Parathyroid adenoma (tissue), 2 donors: ENCODE results near the gene FOXN3.

Source experiments
- H2AFZ ChIP-seq: fragments of 300-600 bp; sonication (generic); one replicate; pipeline ENCODE4 v1.7.0; 2017; ENCODE audit warnings: antibody characterized with exemption, mild to moderate bottlenecking
- H3K27ac ChIP-seq: fragments of 300-600 bp; sonication (generic); one replicate; pipeline ENCODE4 v1.7.0; 2017
- H3K27me3 ChIP-seq: fragments of 300-600 bp; sonication (generic); one replicate; pipeline ENCODE4 v1.7.0; 2017; ENCODE audit warnings: low read length; ENCODE audit not compliant: control insufficient read depth, insufficient read depth
- H3K36me3 ChIP-seq: fragments of 300-600 bp; sonication (generic); one replicate; pipeline ENCODE4 v1.7.0; 2017; ENCODE audit warnings: low read length; ENCODE audit not compliant: control insufficient read depth, insufficient read depth
- H3K4me1 ChIP-seq: fragments of 300-600 bp; sonication (generic); one replicate; pipeline ENCODE4 v1.7.0; 2017; ENCODE audit warnings: control low read depth
- H3K4me2 ChIP-seq: fragments of 300-600 bp; sonication (generic); one replicate; pipeline ENCODE4 v1.7.0; 2017; ENCODE audit warnings: low read length
- H3K4me3 ChIP-seq: fragments of 300-600 bp; sonication (generic); one replicate; pipeline ENCODE4 v1.7.0; 2017; ENCODE audit warnings: low read depth, low read length
- H3K79me2 ChIP-seq: fragments of 300-600 bp; sonication (generic); one replicate; pipeline ENCODE4 v1.7.0; 2017; ENCODE audit warnings: control low read depth
- H3K9ac ChIP-seq: fragments of 300-600 bp; sonication (generic); one replicate; pipeline ENCODE4 v1.7.0; 2017; ENCODE audit warnings: mild to moderate bottlenecking
- H3K9me3 ChIP-seq: fragments of 300-600 bp; sonication (generic); one replicate; pipeline ENCODE4 v1.7.0; 2017; ENCODE audit warnings: low read length; ENCODE audit not compliant: control insufficient read depth
- TF ChIP-seq, protein P1 (sequence below): fragments of 300-600 bp; sonication (generic); IDR thresholded peaks from one replicate; pipeline ENCODE4 v1.7.0; 2017; ENCODE audit warnings: antibody characterized with exemption, mild to moderate bottlenecking
- donor health status: primary hyperparathyroidism.

Gene FOXN3

DNA sequence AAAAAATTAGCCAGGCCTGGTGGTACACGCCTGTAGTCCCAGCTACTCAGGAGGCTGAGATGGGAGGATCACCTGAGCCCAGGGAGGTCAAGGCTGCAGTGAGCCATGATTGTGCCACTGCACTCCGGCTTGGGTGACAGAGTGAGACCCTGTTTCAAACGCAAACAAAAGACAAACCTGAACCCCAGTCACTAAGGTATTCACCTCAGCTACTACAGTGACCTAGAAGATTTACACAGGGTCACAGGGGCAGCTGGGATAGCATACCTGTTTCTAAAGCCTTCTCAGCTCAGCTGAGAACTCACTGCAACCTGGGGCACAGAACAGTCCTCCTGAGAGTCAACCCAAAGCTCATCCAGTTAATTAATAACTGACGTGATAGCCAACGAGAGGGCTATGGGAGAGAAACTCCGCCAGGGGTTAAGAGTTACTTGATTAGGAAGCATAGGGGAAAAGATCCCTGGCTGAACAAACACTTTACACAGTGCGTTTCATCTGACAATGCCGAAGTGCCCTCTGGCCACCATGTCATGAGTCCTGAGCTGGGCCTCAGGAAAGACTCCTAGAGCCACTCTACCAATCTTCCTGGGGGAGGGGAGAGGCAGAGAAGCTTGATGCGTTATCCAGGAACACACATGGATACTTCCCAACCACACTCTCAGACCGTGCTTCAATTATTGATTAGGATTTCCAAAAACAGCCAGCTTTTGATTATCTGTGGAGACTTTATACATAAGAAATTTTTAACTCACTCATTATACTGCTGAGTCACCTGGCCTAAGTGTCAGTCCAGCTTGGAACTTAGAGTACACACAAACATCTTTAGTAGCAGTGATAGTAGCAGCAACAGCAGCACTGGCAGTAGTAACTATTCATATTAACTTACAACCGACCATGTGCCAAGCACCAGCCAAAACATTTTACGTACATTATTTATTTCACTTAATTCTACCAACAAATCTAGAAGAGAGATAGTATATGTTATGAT is 48.2 kb downstream of the FOXN3 start:
- Histone ChIP-seq H3K9ac (no peak overlapping the region), H3K4me1 (peaks cover 19% of the 10 kb centered on the region), H3K9me3 (no peaks in the 10 kb centered on the region), H3K4me3 (no peak overlapping the region), H2AFZ (no peak overlapping the region), H3K27me3 (no peaks in the 10 kb centered on the region), H3K4me2 (no peak overlapping the region), H3K27ac (no peak overlapping the region), H3K36me3 (no peaks in the 10 kb centered on the region), H3K79me2 (peaks cover 53% of the 10 kb centered on the region)
- TF ChIP-seq, protein P1, sequence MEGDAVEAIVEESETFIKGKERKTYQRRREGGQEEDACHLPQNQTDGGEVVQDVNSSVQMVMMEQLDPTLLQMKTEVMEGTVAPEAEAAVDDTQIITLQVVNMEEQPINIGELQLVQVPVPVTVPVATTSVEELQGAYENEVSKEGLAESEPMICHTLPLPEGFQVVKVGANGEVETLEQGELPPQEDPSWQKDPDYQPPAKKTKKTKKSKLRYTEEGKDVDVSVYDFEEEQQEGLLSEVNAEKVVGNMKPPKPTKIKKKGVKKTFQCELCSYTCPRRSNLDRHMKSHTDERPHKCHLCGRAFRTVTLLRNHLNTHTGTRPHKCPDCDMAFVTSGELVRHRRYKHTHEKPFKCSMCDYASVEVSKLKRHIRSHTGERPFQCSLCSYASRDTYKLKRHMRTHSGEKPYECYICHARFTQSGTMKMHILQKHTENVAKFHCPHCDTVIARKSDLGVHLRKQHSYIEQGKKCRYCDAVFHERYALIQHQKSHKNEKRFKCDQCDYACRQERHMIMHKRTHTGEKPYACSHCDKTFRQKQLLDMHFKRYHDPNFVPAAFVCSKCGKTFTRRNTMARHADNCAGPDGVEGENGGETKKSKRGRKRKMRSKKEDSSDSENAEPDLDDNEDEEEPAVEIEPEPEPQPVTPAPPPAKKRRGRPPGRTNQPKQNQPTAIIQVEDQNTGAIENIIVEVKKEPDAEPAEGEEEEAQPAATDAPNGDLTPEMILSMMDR = no peak

DNA sequence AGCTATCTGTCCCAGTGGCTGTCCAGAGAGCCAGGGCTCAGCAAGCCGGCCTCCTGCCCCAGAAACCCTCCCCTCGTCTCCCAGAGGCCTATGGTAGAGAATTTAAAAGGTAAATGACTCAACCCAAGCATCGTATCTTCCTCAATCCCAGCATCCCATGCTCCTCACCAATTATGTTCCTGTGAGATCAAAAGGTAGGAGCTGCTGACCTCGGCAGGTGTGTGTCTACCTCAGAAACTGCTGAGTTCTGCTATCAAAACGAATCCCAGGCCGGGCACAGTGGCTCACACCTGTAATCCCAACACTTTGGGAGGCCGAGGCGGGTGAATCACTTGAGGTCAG is 49.3 kb downstream of the FOXN3 start:
- Histone ChIP-seq H3K79me2 (peaks cover 52% of the 10 kb centered on the region), H3K4me2 (no peak overlapping the region), H3K27me3 (no peaks in the 10 kb centered on the region), H3K27ac (peak overlapping the region; percentile 87), H3K36me3 (no peaks in the 10 kb centered on the region), H3K4me3 (no peak overlapping the region), H2AFZ (peak overlapping the region; percentile 13), H3K4me1 (peaks cover 25% of the 10 kb centered on the region), H3K9me3 (no peaks in the 10 kb centered on the region), H3K9ac (no peak overlapping the region)
- TF ChIP-seq, protein P1 = no peak

DNA sequence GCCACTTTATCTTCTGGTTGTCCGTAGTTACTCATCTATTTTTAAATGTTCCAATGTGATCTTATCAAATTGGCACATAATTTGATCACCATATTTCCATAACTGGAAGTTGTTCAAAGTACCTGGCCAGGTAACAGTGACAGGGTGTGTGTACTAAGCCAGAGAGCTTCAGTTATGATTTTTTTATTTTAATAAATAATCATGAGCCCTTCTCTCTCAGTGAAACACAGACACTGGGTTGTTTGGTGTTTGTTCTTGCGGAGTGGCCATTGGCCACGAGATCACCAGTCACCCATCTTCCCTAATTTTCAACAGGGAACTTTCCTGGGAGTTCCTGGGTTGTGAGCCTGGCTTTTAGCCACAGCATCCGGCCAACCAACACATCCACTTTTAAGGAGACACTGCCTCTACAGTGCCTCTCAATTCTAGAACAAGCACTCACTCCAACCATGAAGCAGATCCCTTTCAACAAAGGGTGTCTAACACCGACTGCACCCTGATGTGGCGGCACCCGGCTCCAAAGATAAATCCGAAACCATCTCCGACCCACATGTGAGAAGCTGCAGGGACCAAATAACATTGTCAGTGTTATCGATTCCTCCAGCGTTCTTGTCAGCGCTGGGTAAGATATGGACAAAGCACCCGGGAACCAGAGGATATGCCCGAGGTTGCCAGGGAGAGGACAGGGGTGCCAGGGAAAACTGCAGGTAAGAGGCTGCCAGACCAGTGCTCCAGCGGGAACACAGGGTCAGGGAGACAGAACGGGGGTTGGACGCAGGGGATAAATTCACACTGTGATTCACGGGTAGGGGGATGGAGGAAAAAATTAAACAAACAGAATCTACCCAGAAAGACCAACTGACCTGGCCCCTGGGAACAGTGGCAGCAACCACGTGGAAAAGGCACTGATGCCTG is 49.9 kb downstream of the FOXN3 start:
- peak overlapping the region; percentile 29 for H3K4me3 ChIP-seq
- H3K27me3 ChIP-seq = no peaks in the 10 kb centered on the region
- H3K4me2 ChIP-seq = peak overlapping the region; percentile 45
- TF ChIP-seq, protein P1 = no peak
- H3K36me3 ChIP-seq = no peaks in the 10 kb centered on the region
- no peaks in the 10 kb centered on the region for H3K9me3 ChIP-seq
- peaks cover 52% of the 10 kb centered on the region for H3K79me2 ChIP-seq
- peaks cover 25% of the 10 kb centered on the region for H3K4me1 ChIP-seq
- H3K9ac ChIP-seq = no peak overlapping the region
- peak overlapping the region; percentile 13 for H2AFZ ChIP-seq
- H3K27ac ChIP-seq = peak overlapping the region; percentile 87

DNA sequence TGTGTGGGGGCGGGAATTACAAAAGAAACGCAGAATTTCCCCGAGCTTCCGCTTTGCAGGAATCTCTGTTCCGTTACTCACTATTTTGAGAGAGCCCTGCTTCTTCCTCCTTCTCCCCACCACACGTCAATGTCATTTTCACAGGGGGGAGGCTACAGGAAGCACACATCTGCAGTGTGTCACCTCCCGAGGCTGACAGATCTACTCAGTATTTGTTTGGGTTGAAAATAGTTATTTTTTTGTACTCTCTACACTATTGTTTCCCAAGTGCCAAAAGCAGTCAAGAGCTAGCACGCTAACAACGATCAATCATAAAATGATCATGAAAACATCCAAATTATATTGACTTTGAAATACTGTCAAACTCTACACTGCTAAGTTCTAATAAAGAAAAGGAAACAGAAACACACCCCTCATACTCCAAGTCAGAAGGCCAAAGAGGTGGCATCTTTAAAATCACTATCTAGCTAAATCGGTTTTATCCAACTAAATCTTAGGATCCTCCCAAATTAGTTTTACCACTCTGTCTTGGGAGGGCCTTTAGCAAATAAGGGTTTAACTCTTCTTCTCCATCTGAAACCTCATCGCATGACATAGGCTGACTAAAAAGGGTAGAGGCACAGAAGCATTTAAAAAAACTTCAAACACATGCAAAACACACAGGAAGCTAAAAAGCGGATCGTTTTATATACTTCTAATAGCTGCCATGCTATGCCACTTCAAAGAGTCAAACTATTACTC is 51.8 kb downstream of the FOXN3 start:
- H3K9ac ChIP-seq = no peak overlapping the region

More for the DNA sequence above, 51.8 kb downstream of the FOXN3 start:
- Histone ChIP-seq H3K4me2 (no peak overlapping the region), H3K36me3 (no peaks in the 10 kb centered on the region), H3K27me3 (no peaks in the 10 kb centered on the region), H3K4me1 (peaks cover 25% of the 10 kb centered on the region), H3K4me3 (no peak overlapping the region), H2AFZ (no peak overlapping the region), H3K79me2 (peaks cover 34% of the 10 kb centered on the region), H3K27ac (peak overlapping the region; percentile 12), H3K9me3 (no peaks in the 10 kb centered on the region)
- TF ChIP-seq, protein P1 = no peak
